Right ventricle myocardium inferior (tissue), 1 donor: Measurements from ENCODE around the gene ZDHHC22. TPM values are rescaled to one million over a fixed set of nuclear protein-coding genes. Genes with fewer than 3 reads are reported as not detected.

ENCODE experiments used
- ATAC-seq: fragments of 200-7000 bp; cut with Tn5 transposase; one replicate; pipeline ENCODE4 v1.9.1; 2020; ENCODE audit warnings: mild to moderate bottlenecking, moderate library complexity
- DNase-seq: peaks from one replicate; pipeline ENCODE4 v3.0.0; 2021; ENCODE audit errors: missing footprints
- intact Hi-C: fragments of 100-400 bp; cut with DNase I; formaldehyde crosslinking; loops from one replicate; pipeline ENCODE4 v1.11.0; 2022
- total RNA-seq: library from RNA; stranded (reverse); fragmentation: NEBNext Ultra II Directional; extraction: Animal tissue kit (Norgen Biotek cat#: 25700); gene quantifications from one replicate; pipeline ENCODE4 v1.2.1, GENCODE V29; 2021
- donor health status: DM: no; HTN: yes; CAD: no; lungs with severe emphysema.

The ZDHHC22 gene
- total RNA-seq, 1 donor from 2014 or later: not detected

- ATAC-seq: peak; percentile 46
These were observed 30.6 kb downstream of the ZDHHC22 start for GRCh38 chr14:77111021-77111420.

GRCh38 chr14:77110286-77110685 is 31.3 kb downstream of the ZDHHC22 start:
- ATAC-seq (no peak), DNase-seq (no peak)
- intact Hi-C loops: no loop called here

More at GRCh38 chr14:77111021-77111420, 30.6 kb downstream of the ZDHHC22 start:
- DNase-seq: no peak
- intact Hi-C loops: no loop called here

GRCh38 chr14:77109656-77110055 is 31.9 kb downstream of the ZDHHC22 start:
- DNase-seq (no peak), ATAC-seq (no peak)
- intact Hi-C loops: no loop called here

DNA sequence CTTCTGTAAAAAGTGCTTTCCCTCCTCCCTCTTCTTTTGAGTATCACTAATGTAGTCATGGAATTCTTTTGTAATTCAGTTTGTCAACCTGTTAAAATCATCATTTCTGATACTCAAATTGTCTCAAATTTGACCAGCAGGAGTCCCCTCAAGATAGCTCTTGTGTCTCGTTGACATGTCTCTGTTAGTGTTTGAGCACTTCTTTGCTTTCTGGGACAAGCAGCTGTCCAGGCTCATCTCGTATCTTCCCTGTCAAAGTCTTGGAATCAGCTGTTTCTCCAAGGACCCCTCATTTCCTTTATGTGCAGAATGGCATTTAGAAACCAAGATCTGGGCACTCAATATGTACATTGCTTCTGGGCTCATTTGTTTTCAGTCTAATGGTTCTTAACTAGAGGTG is 32.8 kb downstream of the ZDHHC22 start:
- intact Hi-C loops: no loop called here
- DNase-seq (no peak), ATAC-seq (no peak)

DNA sequence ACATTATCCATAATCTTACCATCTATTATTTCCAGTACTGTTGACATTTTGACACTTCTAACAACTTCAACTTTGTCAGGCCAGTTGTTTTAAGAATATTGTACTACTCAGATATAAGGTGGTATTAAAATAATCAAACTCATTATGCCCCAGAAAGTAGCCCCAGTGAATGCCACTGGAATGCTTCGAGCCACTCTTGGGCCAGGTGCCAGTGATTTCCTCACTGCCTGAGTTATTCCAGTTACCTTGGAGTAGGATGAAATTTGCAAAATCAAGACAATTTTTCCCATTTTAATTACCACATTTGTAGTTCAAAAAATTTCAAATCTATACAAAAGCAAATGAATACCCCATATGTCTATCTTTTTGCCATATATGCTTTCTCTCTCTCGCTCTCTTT is 34.4 kb downstream of the ZDHHC22 start:
- no peak for ATAC-seq
- intact Hi-C loops: no loop called here
- no peak for DNase-seq

- intact Hi-C loops: no loop called here
- DNase-seq: no peak
- ATAC-seq: peak; percentile 55
These were observed 34.9 kb downstream of the ZDHHC22 start for GRCh38 chr14:77106666-77107065.

- ATAC-seq: no peak
- intact Hi-C loops: no loop called here
- no peak for DNase-seq
These were observed 36.2 kb downstream of the ZDHHC22 start for GRCh38 chr14:77105145-77105939.

GRCh38 chr14:77104393-77104792 is 37.2 kb downstream of the ZDHHC22 start:
- intact Hi-C loops: no loop called here
- no peak for ATAC-seq
- DNase-seq: no peak

DNA sequence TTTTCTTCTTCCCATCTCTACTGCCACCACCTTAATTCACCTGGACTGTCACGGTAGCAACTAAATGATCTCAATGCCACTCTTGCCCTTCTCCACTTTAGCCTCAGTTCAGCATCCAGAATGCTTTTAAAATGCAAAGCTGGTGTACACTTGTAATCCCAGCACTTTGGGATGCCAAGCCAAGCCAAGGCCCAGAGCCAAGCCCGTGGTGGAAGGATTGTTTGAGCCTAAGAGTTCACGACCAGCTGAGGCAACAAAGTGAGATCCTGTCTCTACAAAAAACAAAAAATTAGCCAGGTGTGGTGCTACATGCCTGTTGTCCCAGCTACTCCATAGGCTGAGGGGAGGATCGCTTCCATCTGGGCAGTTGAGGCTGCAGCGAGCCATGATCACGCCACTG is 37.6 kb downstream of the ZDHHC22 start:
- intact Hi-C loops: no loop called here

GRCh38 chr14:77103475-77103874 is 38.1 kb downstream of the ZDHHC22 start:
- intact Hi-C loops: no loop called here
- no peak for ATAC-seq

More for the DNA sequence above, 37.6 kb downstream of the ZDHHC22 start:
- DNase-seq (no peak), ATAC-seq (no peak)

GRCh38 chr14:77102154-77102553 is 39.4 kb downstream of the ZDHHC22 start:
- intact Hi-C loops: no loop called here
- ATAC-seq (no peak), DNase-seq (no peak)

More at GRCh38 chr14:77103475-77103874, 38.1 kb downstream of the ZDHHC22 start:
- DNase-seq: no peak

DNA sequence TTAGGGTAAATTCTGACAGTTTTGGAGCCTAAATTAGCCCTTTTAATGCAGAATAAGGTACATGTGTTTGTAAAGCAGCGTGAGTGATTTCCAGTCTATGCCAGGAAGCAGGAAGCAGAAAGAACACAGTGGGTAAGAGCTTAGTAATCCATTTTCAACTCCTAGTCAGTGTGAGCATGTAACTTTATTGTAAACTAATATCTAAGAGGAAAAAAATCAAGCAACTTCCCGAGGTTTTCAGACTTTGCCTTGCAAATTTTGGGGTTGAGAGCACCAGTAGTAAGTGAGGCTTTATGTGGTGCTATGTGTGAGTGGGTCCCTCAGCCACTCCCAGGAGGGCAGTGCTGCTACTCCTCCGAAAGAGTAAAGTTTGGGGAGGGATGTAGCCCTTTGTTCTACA is 40.6 kb downstream of the ZDHHC22 start:
- ATAC-seq: no peak
- intact Hi-C loops: no loop called here

GRCh38 chr14:77099425-77100167 is 42.0 kb downstream of the ZDHHC22 start:
- no peak for ATAC-seq
- no peak for DNase-seq
- intact Hi-C loops: loop anchor here (5.0 to 10.0 kb wide), 3 partner anchors 57 to 385 kb away; partner anchors contain the start of gene IRF2BPL

More for the DNA sequence above, 40.6 kb downstream of the ZDHHC22 start:
- no peak for DNase-seq

- DNase-seq (peak; percentile 82), ATAC-seq (peak; percentile 59)
- intact Hi-C loops: loop anchor here (5.0 to 10.0 kb wide), 3 partner anchors 56 to 384 kb away; partner anchors contain the start of gene IRF2BPL
These were observed 42.9 kb downstream of the ZDHHC22 start for GRCh38 chr14:77098529-77099353.

DNA sequence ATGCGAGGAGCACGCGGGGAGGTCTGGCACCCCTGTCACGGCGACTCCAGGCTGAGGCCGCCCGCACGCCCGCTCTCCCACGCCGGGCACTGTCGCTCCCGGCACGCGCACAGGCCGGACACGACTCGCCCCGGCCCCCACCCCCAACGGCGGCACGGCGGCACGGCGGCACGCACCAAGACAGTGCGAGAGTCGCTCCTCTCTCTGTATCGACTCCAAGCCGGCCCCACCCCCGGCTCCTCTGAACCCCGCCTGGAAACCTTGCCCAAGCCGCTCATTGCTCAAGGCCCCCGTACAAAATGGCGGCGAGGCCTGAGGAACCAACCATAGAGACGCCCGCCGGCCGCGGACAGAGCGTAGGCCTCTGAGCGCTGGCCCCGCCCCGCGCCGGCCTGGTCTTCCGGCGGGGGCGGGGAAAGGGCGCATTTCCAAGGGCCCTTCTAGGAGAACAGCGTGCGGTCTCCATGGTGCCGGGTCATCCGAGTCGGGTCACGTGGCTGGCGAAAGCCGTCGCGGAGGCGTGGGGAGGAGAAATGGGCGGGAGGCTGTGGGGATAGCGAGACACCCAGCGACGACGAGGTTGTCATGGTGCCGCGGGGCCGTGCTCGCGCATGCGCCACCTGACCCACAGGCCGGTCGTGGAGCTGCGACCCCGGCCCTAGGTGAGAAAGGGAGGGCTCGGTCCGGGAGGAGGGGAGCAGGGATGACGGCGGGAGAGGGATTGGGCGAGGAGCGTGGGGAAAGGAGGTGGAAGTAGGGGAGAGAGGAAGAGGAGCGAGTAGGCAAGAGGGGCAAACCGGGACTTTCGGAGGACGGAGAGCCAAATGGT is 43.7 kb downstream of the ZDHHC22 start, which contains the start of gene CIPC:
Gene CIPC, plus strand, starts transcription at position 559 of the 829 bp plus-strand sequence. CDS start 7,451 bp downstream, outside the sequence.
- intact Hi-C loops: loop anchor here (2.0 to 10.0 kb wide), 4 partner anchors 29 to 383 kb away; partner anchors contain the start of gene IRF2BPL
- ATAC-seq: peak; percentile 97
- peak; percentile 100 for DNase-seq

DNA sequence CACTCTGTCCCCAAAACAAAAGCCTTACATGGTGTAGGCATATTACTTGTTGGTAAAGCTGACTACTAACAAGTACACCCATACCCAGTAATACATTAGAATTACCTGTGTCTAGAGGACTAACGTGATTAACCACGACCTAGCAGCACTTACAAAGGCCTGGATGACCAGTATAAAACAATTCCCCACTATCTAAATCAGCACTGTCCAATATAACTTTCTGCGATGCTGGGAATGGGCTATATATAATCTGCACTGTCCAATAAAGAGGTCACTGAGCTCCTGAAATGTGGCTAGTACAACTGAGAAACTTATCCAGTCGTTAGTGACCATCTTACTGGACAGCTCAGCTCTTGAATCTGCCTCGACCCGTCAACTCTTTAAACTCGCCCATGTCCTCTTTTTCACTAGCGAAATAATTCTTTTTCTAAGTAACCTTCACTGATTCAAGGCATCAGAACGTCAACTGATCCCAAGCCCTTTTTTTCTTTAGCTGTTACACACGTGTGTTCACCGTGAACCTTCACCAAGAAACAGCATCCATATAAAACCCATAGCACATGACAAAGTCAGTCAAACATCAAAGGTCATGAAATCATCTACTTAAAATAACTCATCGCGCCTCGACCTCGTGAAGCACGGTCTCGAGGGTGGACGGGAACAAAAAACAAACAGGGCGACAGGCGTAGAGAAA is 44.4 kb downstream of the ZDHHC22 start:
- no peak for DNase-seq
- no peak for ATAC-seq
- intact Hi-C loops: loop anchor here (2.0 to 10.0 kb wide), 4 partner anchors 28 to 382 kb away; partner anchors contain the start of gene IRF2BPL

GRCh38 chr14:77094672-77095284 is 46.8 kb downstream of the ZDHHC22 start:
- intact Hi-C loops: loop anchor here (2.0 to 10.0 kb wide), 4 partner anchors 52 to 380 kb away; partner anchors contain the start of gene IRF2BPL
- ATAC-seq (no peak), DNase-seq (peak; percentile 78)
